SK-N-SH (cell line): Measurements from ENCODE around the gene ZSWIM3. TPM values are rescaled to one million over a fixed set of nuclear protein-coding genes. Genes with fewer than 3 reads are reported as not detected.

Experiments
- CTCF ChIA-PET: fragments of 300-600, 350-600 bp; formaldehyde crosslinking; extraction: SDS; loops from one replicate; lab custom pipeline; 2021; lab: Yijun Ruan, JAX
- POLR2A ChIA-PET: fragments of 350-600 bp; sonication (Branson Sonifier 250); formaldehyde crosslinking; extraction: SDS; loops from one replicate; lab custom pipeline; 2020; ENCODE audit warnings: antibody characterized with exemption, inconsistent platforms; lab: Yijun Ruan, JAX
- DNase-seq: peaks from one replicate; pipeline ENCODE4 v3.0.0; 2012
- H2AFZ ChIP-seq: fragments of 200-600 bp; sonication (generic); 2 replicates; pipeline ENCODE4 v1.8.1; 2016; ENCODE audit warnings: antibody characterized with exemption, mild to moderate bottlenecking, low read depth
- H3F3A ChIP-seq: fragments of 200-600 bp; sonication (generic); replicated peaks from 2 replicates; pipeline ENCODE3; 2016; ENCODE audit warnings: antibody characterized with exemption, mild to moderate bottlenecking; ENCODE audit not compliant: insufficient read depth
- H3K27ac ChIP-seq, 2 experiments: fragments of 200-500 bp in 1 of 2; fragments of 200-600 bp in 1 of 2; sonication (Bioruptor generic) in 1 of 2; sonication (generic), shearing (Covaris generic) in 1 of 2; 2 replicates each; pipeline versions ENCODE4 v1.5.1 to v1.6.1; 2014 to 2016; ENCODE audit warnings: low read depth in 2 of 2, inconsistent platforms in 1 of 2, low read length in 1 of 2, mild to moderate bottlenecking in 1 of 2, mixed read lengths in 1 of 2
- H3K27me3 ChIP-seq: fragments of 200-600 bp; sonication (generic), shearing (Covaris generic); 2 replicates; pipeline ENCODE4 v1.6.1; 2016; ENCODE audit warnings: mixed run types; ENCODE audit not compliant: insufficient read depth
- H3K36me3 ChIP-seq, 2 experiments: fragments of 200-500 bp in 1 of 2; fragments of 200-600 bp in 1 of 2; sonication (Bioruptor generic) in 1 of 2; sonication (generic) in 1 of 2; replicated peaks in 1 of 2; 2 replicates each; pipeline versions ENCODE3 to v1.5.1; 2014 to 2016; ENCODE audit warnings: low read length in 1 of 2, mild to moderate bottlenecking in 1 of 2; ENCODE audit not compliant: insufficient read depth in 2 of 2, control insufficient read depth in 1 of 2
- H3K4me1 ChIP-seq, 2 experiments: fragments of 200-500 bp in 1 of 2; fragments of 200-600 bp in 1 of 2; sonication (Bioruptor generic) in 1 of 2; sonication (generic), shearing (Covaris generic) in 1 of 2; 2 replicates each; pipeline versions ENCODE4 v1.5.1 to v1.6.1; 2014 to 2016; ENCODE audit warnings: low read depth in 1 of 2, low read length in 1 of 2, mixed run types in 1 of 2; ENCODE audit not compliant: insufficient read depth in 2 of 2, control insufficient read depth in 1 of 2
- H3K4me2 ChIP-seq: fragments of 200-600 bp; sonication (generic), shearing (Covaris generic); 2 replicates; pipeline ENCODE4 v1.6.1; 2017; ENCODE audit warnings: mixed run types
- H3K4me3 ChIP-seq, 2 experiments: fragments of 200-500 bp in 1 of 2; fragments of 200-600 bp in 1 of 2; sonication (Bioruptor generic) in 1 of 2; sonication (generic), shearing (Covaris generic) in 1 of 2; 2 replicates each; pipeline versions ENCODE4 v1.5.1 to v1.8.1; 2014 to 2016; ENCODE audit warnings: low read depth in 2 of 2, inconsistent platforms in 1 of 2, low read length in 1 of 2, mild to moderate bottlenecking in 1 of 2, mixed read lengths in 1 of 2, moderate library complexity in 1 of 2
- H3K79me2 ChIP-seq: fragments of 200-600 bp; sonication (generic); 2 replicates; pipeline ENCODE4 v1.8.1; 2017; ENCODE audit warnings: mild to moderate bottlenecking; ENCODE audit not compliant: insufficient read depth
- H3K9ac ChIP-seq: fragments of 200-600 bp; sonication (generic); 2 replicates; pipeline ENCODE4 v1.6.1; 2017; ENCODE audit warnings: mixed run types
- H3K9me2 ChIP-seq: fragments of 200-600 bp; sonication (generic); 2 replicates; pipeline ENCODE4 v1.6.1; 2017; ENCODE audit warnings: mixed run types
- H3K9me3 ChIP-seq: fragments of 200-600 bp; sonication (generic); 2 replicates; pipeline ENCODE4 v1.6.1; 2017; ENCODE audit warnings: mixed run types, mild to moderate bottlenecking, moderate library complexity
- H4K20me1 ChIP-seq: fragments of 200-600 bp; sonication (generic); 2 replicates; pipeline ENCODE4 v1.6.1; 2017; ENCODE audit warnings: mild to moderate bottlenecking, mixed run types; ENCODE audit not compliant: insufficient read depth
- CHD2 ChIP-seq: fragments of 150-350 bp; IDR thresholded peaks from 2 replicates; pipeline ENCODE4 v1.6.1; 2018; ENCODE audit warnings: low read length; ENCODE audit not compliant: partially characterized antibody
- ELF1 ChIP-seq: IDR thresholded peaks from 2 replicates; pipeline ENCODE4 v1.4.0; 2012
- EP300 ChIP-seq, 2 experiments: IDR thresholded peaks; 2 replicates each; pipeline versions ENCODE4 v1.4.0 to v1.6.1; 2012; ENCODE audit warnings: borderline replicate concordance in 1 of 2, low read depth in 1 of 2, low read length in 1 of 2
- EZH2phosphoT487 ChIP-seq: fragments of 200-600 bp; sonication (generic); IDR thresholded peaks from 2 replicates; pipeline ENCODE4 v1.6.1; 2017; ENCODE audit warnings: low read depth, mixed run types, mild to moderate bottlenecking, antibody characterized with exemption, moderate library complexity, borderline replicate concordance
- FOSL2 ChIP-seq: IDR thresholded peaks from 2 replicates; pipeline ENCODE4 v1.4.0; 2012; ENCODE audit warnings: low read depth, mild to moderate bottlenecking, moderate library complexity, borderline replicate concordance
- GABPA ChIP-seq: IDR thresholded peaks from 2 replicates; pipeline ENCODE4 v1.4.0; 2012; ENCODE audit warnings: low read depth, mild to moderate bottlenecking
- JUND ChIP-seq: IDR thresholded peaks from 2 replicates; pipeline ENCODE4 v1.4.0; 2012
- MEF2A ChIP-seq: IDR thresholded peaks from 2 replicates; pipeline ENCODE4 v1.4.0; 2012; ENCODE audit warnings: low read depth, borderline replicate concordance
- NFIC ChIP-seq: IDR thresholded peaks from 2 replicates; pipeline ENCODE4 v1.4.0; 2012; ENCODE audit warnings: borderline replicate concordance
- NRF1 ChIP-seq: IDR thresholded peaks from 2 replicates; pipeline ENCODE4 v1.6.1; 2012; ENCODE audit warnings: low read depth, mild to moderate bottlenecking, low read length
- RCOR1 ChIP-seq: fragments of 150-350 bp; IDR thresholded peaks from 2 replicates; pipeline ENCODE4 v1.6.1; 2017; ENCODE audit warnings: antibody characterized with exemption, low read length
- RFX5 ChIP-seq: IDR thresholded peaks from 2 replicates; pipeline ENCODE4 v1.6.1; 2012; ENCODE audit warnings: mild to moderate bottlenecking, improper control_type of control experiment, low read length
- SIN3A ChIP-seq: IDR thresholded peaks from 2 replicates; pipeline ENCODE4 v1.6.1; 2012; ENCODE audit warnings: low read depth, mild to moderate bottlenecking, low read length, moderate library complexity, borderline replicate concordance
- SMC3 ChIP-seq: IDR thresholded peaks from 2 replicates; pipeline ENCODE4 v1.6.1; 2012; ENCODE audit warnings: low read depth, low read length, improper control_type of control experiment
- TAF1 ChIP-seq: IDR thresholded peaks from 2 replicates; pipeline ENCODE4 v1.6.1; 2012; ENCODE audit warnings: low read depth, mild to moderate bottlenecking, low read length, moderate library complexity, borderline replicate concordance
- USF2 ChIP-seq: fragments of 150-350 bp; IDR thresholded peaks from 2 replicates; pipeline ENCODE4 v1.6.1; 2017; ENCODE audit warnings: antibody characterized with exemption, low read length, low read depth, borderline replicate concordance
- WGBS: methylation state at CpG from one replicate; pipeline ENCODE4 v1.1.6; 2017; ENCODE audit warnings: low lambda C conversion rate; 5-methylcytosine and 5-hydroxymethylcytosine counted together
- polyA plus RNA-seq, 3 experiments: library from polyadenylated mRNA; depleted of rRNA; stranded (reverse); fragments of >200 nt; gene quantifications; 2 replicates each; pipeline ENCODE4 v1.2.3, GENCODE V29; 2012
- TF ChIP-seq, protein P1 (sequence below): IDR thresholded peaks from 2 replicates; pipeline ENCODE4 v1.4.0; 2012; ENCODE audit warnings: low read depth, borderline replicate concordance
- TF ChIP-seq, protein P2 (sequence below): IDR thresholded peaks from 2 replicates; pipeline ENCODE4; 2012
- TF ChIP-seq, protein P3 (sequence below): fragments of 150-350 bp; IDR thresholded peaks from 2 replicates; pipeline ENCODE4 v1.6.1; 2016; ENCODE audit warnings: mild to moderate bottlenecking, low read depth, low read length

ZSWIM3 gene
- polyA plus RNA-seq, 1 of the 3 experiments (the other 2 are of a cell fraction) = 2.3 TPM

- TF ChIP-seq, protein P1, sequence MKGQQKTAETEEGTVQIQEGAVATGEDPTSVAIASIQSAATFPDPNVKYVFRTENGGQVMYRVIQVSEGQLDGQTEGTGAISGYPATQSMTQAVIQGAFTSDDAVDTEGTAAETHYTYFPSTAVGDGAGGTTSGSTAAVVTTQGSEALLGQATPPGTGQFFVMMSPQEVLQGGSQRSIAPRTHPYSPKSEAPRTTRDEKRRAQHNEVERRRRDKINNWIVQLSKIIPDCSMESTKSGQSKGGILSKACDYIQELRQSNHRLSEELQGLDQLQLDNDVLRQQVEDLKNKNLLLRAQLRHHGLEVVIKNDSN = no peak
- TF ChIP-seq CHD2 = no peak
- TF ChIP-seq USF2 = no peak
- TF ChIP-seq NFIC = no peak
- no peak for TF ChIP-seq NRF1
- TF ChIP-seq MEF2A = no peak
Observed at GRCh38 chr20:45912344-45912682, 54.9 kb downstream of the ZSWIM3 start (continued).

- Histone ChIP-seq H3K27me3 (no peaks in the 10 kb centered on the region), H3K4me3 (no peak overlapping the region), H3K9ac (no peak overlapping the region), H3K4me1 (peaks cover 7 to 8% of the 10 kb centered on the region in 2 experiments; a peak in 1 of 4 replicates), H3K9me3 (no peaks in the 10 kb centered on the region), H3F3A (peaks cover 9% of the 10 kb centered on the region), H3K36me3 (peaks cover 0 to 8% of the 10 kb centered on the region in 2 experiments), H4K20me1 (no peaks in the 10 kb centered on the region; the same call in 1 of the 2 replicates), H3K9me2 (no peaks in the 10 kb centered on the region), H3K4me2 (no peak overlapping the region), H2AFZ (no peak overlapping the region), H3K27ac (no peak overlapping the region), H3K79me2 (peaks cover 8% of the 10 kb centered on the region)
- CTCF ChIA-PET = interaction anchor here (1.2 kb wide), 1 partner anchor 12 kb away, joined by 3 read pairs; no protein-coding TSS in a partner anchor
- no peak for DNase-seq
- POLR2A ChIA-PET = no interaction called here
- 77% methylated on average over 5 of the region's 5 CpGs for WGBS
- no peak for TF ChIP-seq TAF1
- no peak for TF ChIP-seq RCOR1
- TF ChIP-seq ELF1 = no peak
- no peak for TF ChIP-seq SMC3
- no peak for TF ChIP-seq SIN3A
- TF ChIP-seq, protein P2, sequence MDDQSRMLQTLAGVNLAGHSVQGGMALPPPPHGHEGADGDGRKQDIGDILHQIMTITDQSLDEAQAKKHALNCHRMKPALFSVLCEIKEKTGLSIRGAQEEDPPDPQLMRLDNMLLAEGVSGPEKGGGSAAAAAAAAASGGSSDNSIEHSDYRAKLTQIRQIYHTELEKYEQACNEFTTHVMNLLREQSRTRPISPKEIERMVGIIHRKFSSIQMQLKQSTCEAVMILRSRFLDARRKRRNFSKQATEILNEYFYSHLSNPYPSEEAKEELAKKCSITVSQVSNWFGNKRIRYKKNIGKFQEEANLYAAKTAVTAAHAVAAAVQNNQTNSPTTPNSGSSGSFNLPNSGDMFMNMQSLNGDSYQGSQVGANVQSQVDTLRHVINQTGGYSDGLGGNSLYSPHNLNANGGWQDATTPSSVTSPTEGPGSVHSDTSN = no peak
- no peak for TF ChIP-seq EZH2phosphoT487
- TF ChIP-seq, protein P3, sequence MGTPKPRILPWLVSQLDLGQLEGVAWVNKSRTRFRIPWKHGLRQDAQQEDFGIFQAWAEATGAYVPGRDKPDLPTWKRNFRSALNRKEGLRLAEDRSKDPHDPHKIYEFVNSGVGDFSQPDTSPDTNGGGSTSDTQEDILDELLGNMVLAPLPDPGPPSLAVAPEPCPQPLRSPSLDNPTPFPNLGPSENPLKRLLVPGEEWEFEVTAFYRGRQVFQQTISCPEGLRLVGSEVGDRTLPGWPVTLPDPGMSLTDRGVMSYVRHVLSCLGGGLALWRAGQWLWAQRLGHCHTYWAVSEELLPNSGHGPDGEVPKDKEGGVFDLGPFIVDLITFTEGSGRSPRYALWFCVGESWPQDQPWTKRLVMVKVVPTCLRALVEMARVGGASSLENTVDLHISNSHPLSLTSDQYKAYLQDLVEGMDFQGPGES = no peak
- no peak for TF ChIP-seq MEF2A
- no peak for TF ChIP-seq USF2
- no peak for TF ChIP-seq GABPA
- TF ChIP-seq JUND = no peak
- no peak for TF ChIP-seq EP300 (IDR thresholded peaks at IDR 0.05; ENCODE audit: borderline replicate concordance in 1 of 2, low read depth in 1 of 2, low read length in 1 of 2)
- TF ChIP-seq FOSL2 = no peak
- no peak for TF ChIP-seq NFIC
- no peak for TF ChIP-seq RFX5
- no peak for TF ChIP-seq NRF1
Observed at GRCh38 chr20:45913116-45913515, 55.7 kb downstream of the ZSWIM3 start.
